Hepatocyte (in vitro differentiated cells): ENCODE measurements around the gene FBF1.

Source experiments
- EZH2 ChIP-seq: fragments of 200-600 bp; sonication (generic); IDR thresholded peaks from 2 replicates; pipeline ENCODE4 v1.6.1; 2016; ENCODE audit warnings: antibody characterized with exemption, mild to moderate bottlenecking, borderline replicate concordance
- EZH2phosphoT487 ChIP-seq: fragments of 200-600 bp; sonication (generic); IDR thresholded peaks from one replicate; pipeline ENCODE4 v1.6.1; 2018; ENCODE audit warnings: antibody characterized with exemption, mild to moderate bottlenecking, low read depth, moderate library complexity; ENCODE audit not compliant: unreplicated experiment, severe bottlenecking
- TF ChIP-seq, protein P1 (sequence below): fragments of 200-600 bp; sonication (generic); IDR thresholded peaks from 2 replicates; pipeline ENCODE4 v1.5.1; 2016; ENCODE audit warnings: antibody characterized with exemption, mild to moderate bottlenecking; ENCODE audit not compliant: poor library complexity

DNA sequence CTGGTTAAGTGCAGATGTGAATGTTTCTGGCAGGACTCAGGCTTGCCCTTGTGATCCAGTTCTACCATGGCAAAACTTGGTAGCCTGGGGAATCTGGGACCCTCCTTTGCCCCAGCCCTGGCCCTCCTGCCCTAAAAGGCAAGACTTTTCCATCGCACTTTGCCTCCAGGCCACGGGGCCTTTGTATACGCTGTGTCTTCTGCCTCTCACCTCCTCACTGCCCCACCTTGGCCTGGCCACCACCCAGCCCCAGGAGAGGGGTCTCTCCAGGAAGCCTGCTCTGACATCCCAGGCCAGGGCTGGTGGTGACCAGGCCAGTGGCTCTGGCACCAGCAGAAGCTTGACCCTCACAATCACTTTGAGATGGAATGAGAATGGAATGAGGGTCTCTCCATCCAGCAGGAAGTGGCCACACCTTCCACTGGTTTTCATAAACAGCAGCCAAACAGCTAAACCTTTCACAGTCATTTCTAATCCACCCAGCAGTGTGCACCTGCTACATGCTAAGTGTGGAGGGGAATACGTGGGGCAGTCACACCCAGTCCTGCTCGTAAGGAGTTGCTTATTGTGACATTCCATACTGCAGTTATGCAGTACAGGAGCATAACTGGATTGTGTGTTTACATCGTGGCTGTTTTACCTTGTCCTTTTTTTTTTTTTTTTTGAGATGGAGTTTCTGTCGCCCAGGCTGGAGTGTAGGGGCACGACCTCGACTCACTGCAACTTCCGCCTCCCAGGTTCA is 34.5 kb downstream of the FBF1 start:
- TF ChIP-seq, protein P1, sequence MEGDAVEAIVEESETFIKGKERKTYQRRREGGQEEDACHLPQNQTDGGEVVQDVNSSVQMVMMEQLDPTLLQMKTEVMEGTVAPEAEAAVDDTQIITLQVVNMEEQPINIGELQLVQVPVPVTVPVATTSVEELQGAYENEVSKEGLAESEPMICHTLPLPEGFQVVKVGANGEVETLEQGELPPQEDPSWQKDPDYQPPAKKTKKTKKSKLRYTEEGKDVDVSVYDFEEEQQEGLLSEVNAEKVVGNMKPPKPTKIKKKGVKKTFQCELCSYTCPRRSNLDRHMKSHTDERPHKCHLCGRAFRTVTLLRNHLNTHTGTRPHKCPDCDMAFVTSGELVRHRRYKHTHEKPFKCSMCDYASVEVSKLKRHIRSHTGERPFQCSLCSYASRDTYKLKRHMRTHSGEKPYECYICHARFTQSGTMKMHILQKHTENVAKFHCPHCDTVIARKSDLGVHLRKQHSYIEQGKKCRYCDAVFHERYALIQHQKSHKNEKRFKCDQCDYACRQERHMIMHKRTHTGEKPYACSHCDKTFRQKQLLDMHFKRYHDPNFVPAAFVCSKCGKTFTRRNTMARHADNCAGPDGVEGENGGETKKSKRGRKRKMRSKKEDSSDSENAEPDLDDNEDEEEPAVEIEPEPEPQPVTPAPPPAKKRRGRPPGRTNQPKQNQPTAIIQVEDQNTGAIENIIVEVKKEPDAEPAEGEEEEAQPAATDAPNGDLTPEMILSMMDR = no peak
- TF ChIP-seq EZH2 = no peak
- TF ChIP-seq EZH2phosphoT487 = no peak
